ENCODE results near the gene SERPINE2. TPM values are rescaled to one million over a fixed set of nuclear protein-coding genes. Genes with fewer than 3 reads are reported as not detected.

Gene SERPINE2
- total and polyA plus RNA-seq, 2 donors (not counting 3 experiments of a cell fraction or from before 2014, with no cell fraction given), result 4.0 to 8.8 TPM

- H3K27me3 ChIP-seq (ENCODE audit: control insufficient read depth in 2 of 2, insufficient read depth in 2 of 2, low read length in 2 of 2), result no peaks in the 10 kb centered on the region
- DNase-seq (ENCODE audit: low read depth, low spot score) (no peak), FAIRE-seq (no peak)
- no peaks in the 10 kb centered on the region for H3K9me3 ChIP-seq (replicated peaks; ENCODE audit: control insufficient read depth, insufficient read depth, low read length)
- H3K9me1 ChIP-seq (replicated peaks; ENCODE audit: control insufficient read depth, extremely low read depth, insufficient read depth, low read length), result no peaks in the 10 kb centered on the region
- no peak overlapping the region for H2AFZ ChIP-seq (ENCODE audit: low read depth, low read length)
- H3K27ac ChIP-seq (ENCODE audit: insufficient read depth, low read depth, low read length), result no peak overlapping the region
- ChIA-PET POLR2A (no interaction called here), CTCF (interaction anchor here (0.7 kb wide), 1 partner anchor 462 kb away, joined by 3 read pairs; no protein-coding TSS in a partner anchor)
- no TSS peak for BruUV-seq (replicated peaks)
- no peak overlapping the region for H3K4me2 ChIP-seq (ENCODE audit: insufficient read depth, low read length)
- H3K9ac ChIP-seq (replicated peaks; ENCODE audit: extremely low read depth, insufficient read depth, low read length), result no peak overlapping the region
- H3K79me2 ChIP-seq (ENCODE audit: control insufficient read depth, insufficient read depth, low read length), result peaks cover 8% of the 10 kb centered on the region
- TF ChIP-seq MYC (IDR thresholded peaks at IDR 0.05; ENCODE audit: low read depth, low read length), result no peak
- no peak for TF ChIP-seq JUN (IDR thresholded peaks at IDR 0.05; ENCODE audit: borderline replicate concordance, insufficient read depth, insufficient read length, low read depth)
- no peak for TF ChIP-seq POLR2AphosphoS5 (IDR thresholded peaks at IDR 0.05; ENCODE audit: insufficient read depth, low read depth, low read length)
- H3K36me3 ChIP-seq (ENCODE audit: control insufficient read depth in 2 of 2, extremely low read depth in 1 of 2, insufficient read depth in 2 of 2, low read length in 2 of 2), result no peaks in the 10 kb centered on the region
- dilution Hi-C loops (cut with MboI; ENCODE audit: extremely low pct_ligation_motif_present, low sequenced_read_pairs) (no loop called here), intact Hi-C loops (cut with micrococcal nuclease) (loop anchor here (10.0 kb wide), 1 partner anchor 995 kb away; no protein-coding TSS in a partner anchor)
- H3K4me1 ChIP-seq (ENCODE audit: control insufficient read depth, extremely low read depth, insufficient read depth, low read length), result peaks cover 9% of the 10 kb centered on the region
- no peaks in the 10 kb centered on the region for H4K20me1 ChIP-seq (replicated peaks; ENCODE audit: control insufficient read depth, extremely low read depth, insufficient read depth, low read length)
- H3K4me3 ChIP-seq (replicated peaks in 1 of 3; ENCODE audit: insufficient read depth in 1 of 3, low read depth in 1 of 3, low read length in 3 of 3), result no peak overlapping the region
Measured at GRCh38 chr2:223949241-223949840, 89.7 kb downstream of the SERPINE2 start.

- no peak for DNase-seq (ENCODE audit: low read depth, low spot score)
- no peaks in the 10 kb centered on the region for H3K9me3 ChIP-seq (replicated peaks; ENCODE audit: control insufficient read depth, insufficient read depth, low read length)
- intact Hi-C loops (cut with micrococcal nuclease), result loop anchor here (10.0 kb wide), 1 partner anchor 997 kb away; no protein-coding TSS in a partner anchor
- TF ChIP-seq JUN (IDR thresholded peaks at IDR 0.05; ENCODE audit: borderline replicate concordance, insufficient read depth, insufficient read length, low read depth) (no peak), EZH2 (IDR thresholded peaks at IDR 0.05; ENCODE audit: borderline replicate concordance, low read depth, low read length, severe bottlenecking) (no peak), MAX (IDR thresholded peaks at IDR 0.05; ENCODE audit: insufficient read depth, insufficient read length) (no peak)
- no peak overlapping the region for H3K4me2 ChIP-seq (ENCODE audit: insufficient read depth, low read length)
- no peak overlapping the region for H3K9ac ChIP-seq (replicated peaks; ENCODE audit: extremely low read depth, insufficient read depth, low read length)
- no peaks in the 10 kb centered on the region for H3K36me3 ChIP-seq (ENCODE audit: control insufficient read depth in 2 of 2, extremely low read depth in 1 of 2, insufficient read depth in 2 of 2, low read length in 2 of 2)
- H3K4me3 ChIP-seq (replicated peaks in 1 of 3; ENCODE audit: insufficient read depth in 1 of 3, low read depth in 1 of 3, low read length in 3 of 3), result no peak overlapping the region
- no peaks in the 10 kb centered on the region for H4K20me1 ChIP-seq (replicated peaks; ENCODE audit: control insufficient read depth, extremely low read depth, insufficient read depth, low read length)
- ChIA-PET CTCF (no interaction called here), POLR2A (no interaction called here)
- BruUV-seq (replicated peaks), result no TSS peak
- peaks cover 18% of the 10 kb centered on the region for H3K79me2 ChIP-seq (ENCODE audit: control insufficient read depth, insufficient read depth, low read length)
- H3K4me1 ChIP-seq (ENCODE audit: control insufficient read depth, extremely low read depth, insufficient read depth, low read length), result peaks cover 14% of the 10 kb centered on the region
- no peak overlapping the region for H2AFZ ChIP-seq (ENCODE audit: low read depth, low read length)
- no peak overlapping the region for H3K27ac ChIP-seq (ENCODE audit: insufficient read depth, low read depth, low read length)
- dilution Hi-C loops (cut with MboI; ENCODE audit: extremely low pct_ligation_motif_present, low sequenced_read_pairs), result no loop called here
- H3K9me1 ChIP-seq (replicated peaks; ENCODE audit: control insufficient read depth, extremely low read depth, insufficient read depth, low read length), result no peaks in the 10 kb centered on the region
- H3K27me3 ChIP-seq (ENCODE audit: control insufficient read depth in 2 of 2, insufficient read depth in 2 of 2, low read length in 2 of 2), result no peaks in the 10 kb centered on the region
- no peak for FAIRE-seq
Measured at GRCh38 chr2:223947711-223948205, 91.3 kb downstream of the SERPINE2 start.

All from endothelial cell of umbilical vein (primary cell).